ENCODE results near the gene KCNC2. TPM values are rescaled to one million over a fixed set of nuclear protein-coding genes. Genes with fewer than 3 reads are reported as not detected.
A peak's percentile ranks its signal among the peaks of the same experiment; 100 is the strongest.

The KCNC2 gene
- total RNA-seq, 3 donors from 2014 or later, result not detected

- DNase-seq, result no peak
- no peak overlapping the region for H3K4me3 Mint-ChIP-seq
Measured at GRCh38 chr12:75129275-75129674, 80.4 kb downstream of the KCNC2 start.

DNA sequence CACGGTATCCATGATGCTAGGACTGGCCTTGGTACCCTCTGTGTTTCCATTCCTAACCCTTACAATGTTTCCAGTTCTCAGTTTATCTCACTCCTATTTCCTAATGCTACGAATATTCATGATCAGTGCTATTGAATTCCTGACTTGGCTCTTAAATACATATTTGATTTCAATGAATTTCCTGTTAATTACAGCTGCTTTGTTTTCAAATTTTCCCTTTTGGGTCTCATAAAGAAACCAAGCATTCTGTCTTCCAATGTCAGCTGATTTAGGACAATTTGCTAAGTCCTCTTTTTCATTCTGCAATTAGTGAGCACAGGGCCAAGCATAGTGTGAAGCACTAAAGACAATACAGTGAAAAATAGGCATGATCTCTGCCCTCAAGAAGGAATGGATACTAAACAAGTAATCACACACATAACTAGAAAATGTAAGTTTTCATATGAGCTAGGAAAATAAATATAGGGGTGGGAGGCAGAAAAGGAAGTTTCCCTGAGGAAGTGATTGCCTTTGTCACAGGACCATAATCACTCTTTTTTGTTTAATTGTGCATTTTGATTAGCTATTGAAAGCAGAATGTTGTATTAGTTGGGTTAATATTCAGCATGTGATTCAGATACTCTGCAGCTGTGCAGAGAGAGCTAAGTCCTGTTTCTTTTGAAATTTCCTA, 88.5 kb downstream of the KCNC2 start:
- Mint-ChIP-seq H3K9me3 (no peaks in the 10 kb centered on the region), H3K36me3 (ENCODE audit: insufficient read depth) (no peaks in the 10 kb centered on the region), H3K4me1 (ENCODE audit: low read depth) (no peaks in the 10 kb centered on the region), H3K4me3 (no peak overlapping the region), H3K27me3 (ENCODE audit: low read depth) (no peaks in the 10 kb centered on the region)
- ATAC-seq, result no peak
- DNase-seq, result no peak

More at GRCh38 chr12:75129275-75129674, 80.4 kb downstream of the KCNC2 start:
- Mint-ChIP-seq H3K4me1 (ENCODE audit: low read depth) (no peaks in the 10 kb centered on the region), H3K36me3 (ENCODE audit: insufficient read depth) (no peaks in the 10 kb centered on the region), H3K27me3 (ENCODE audit: low read depth) (no peaks in the 10 kb centered on the region), H3K9me3 (no peaks in the 10 kb centered on the region)
- ATAC-seq, result no peak

DNA sequence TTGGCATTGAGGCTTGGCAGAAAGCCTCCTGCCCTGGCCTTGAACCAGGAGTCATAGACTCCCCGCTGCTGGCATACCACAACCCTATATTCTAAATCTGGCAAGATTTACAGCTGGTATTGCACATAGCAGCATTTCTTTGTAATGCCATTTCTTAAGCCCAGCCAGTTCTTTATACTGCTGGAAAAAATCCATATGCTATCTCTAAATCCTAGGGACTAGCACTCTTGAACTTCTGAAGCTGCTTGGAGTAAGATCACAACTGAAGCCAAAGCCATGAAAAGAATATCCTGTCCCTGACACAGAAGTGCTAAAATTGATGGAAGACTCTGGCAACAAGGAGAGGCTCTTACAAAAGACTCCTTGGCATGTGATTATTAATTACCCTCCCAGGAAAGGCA, 89.3 kb downstream of the KCNC2 start:
- Mint-ChIP-seq H3K4me1 (ENCODE audit: low read depth) (no peaks in the 10 kb centered on the region), H3K9me3 (no peaks in the 10 kb centered on the region), H3K4me3 (no peak overlapping the region), H3K27me3 (ENCODE audit: low read depth) (no peaks in the 10 kb centered on the region), H3K36me3 (ENCODE audit: insufficient read depth) (no peaks in the 10 kb centered on the region)
- no peak for ATAC-seq
- no peak for DNase-seq

GRCh38 chr12:75116646-75117198, 92.9 kb downstream of the KCNC2 start:
- Mint-ChIP-seq H3K9me3 (no peaks in the 10 kb centered on the region), H3K27me3 (ENCODE audit: low read depth) (no peaks in the 10 kb centered on the region), H3K36me3 (ENCODE audit: insufficient read depth) (no peaks in the 10 kb centered on the region), H3K4me3 (no peak overlapping the region), H3K4me1 (ENCODE audit: low read depth) (no peaks in the 10 kb centered on the region)
- ATAC-seq (no peak), DNase-seq (no peak)

DNA sequence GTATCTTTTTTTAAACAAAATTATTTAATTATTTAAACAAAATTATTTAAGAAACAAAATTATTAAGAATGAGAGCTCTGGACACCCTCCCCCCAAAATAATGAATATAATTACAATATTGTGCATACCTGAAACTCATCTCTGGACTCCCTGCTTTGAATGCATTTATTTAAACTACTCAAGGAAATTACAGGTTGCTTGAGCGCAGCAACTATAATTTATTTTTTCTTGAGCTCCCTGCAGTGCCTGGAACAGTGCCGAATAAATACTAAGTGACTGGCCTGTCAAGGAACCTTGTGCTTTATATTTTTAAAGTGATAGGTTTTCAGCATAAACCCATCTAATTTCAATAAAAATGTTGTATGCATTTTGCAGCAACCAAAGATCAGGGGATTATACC, 93.9 kb downstream of the KCNC2 start:
- no peaks in the 10 kb centered on the region for H3K27me3 Mint-ChIP-seq (ENCODE audit: low read depth)
- DNase-seq (no peak), ATAC-seq (no peak)
- no peak overlapping the region for H3K4me3 Mint-ChIP-seq
- H3K4me1 Mint-ChIP-seq (ENCODE audit: low read depth), result no peaks in the 10 kb centered on the region
- H3K9me3 Mint-ChIP-seq, result no peaks in the 10 kb centered on the region
- H3K36me3 Mint-ChIP-seq (ENCODE audit: insufficient read depth), result no peaks in the 10 kb centered on the region

GRCh38 chr12:75103822-75104221, 105.8 kb downstream of the KCNC2 start:
- no peak overlapping the region for H3K4me3 Mint-ChIP-seq
- H3K27me3 Mint-ChIP-seq (ENCODE audit: low read depth), result no peaks in the 10 kb centered on the region
- DNase-seq (no peak), ATAC-seq (no peak)
- H3K36me3 Mint-ChIP-seq (ENCODE audit: insufficient read depth), result no peaks in the 10 kb centered on the region
- H3K4me1 Mint-ChIP-seq (ENCODE audit: low read depth), result no peaks in the 10 kb centered on the region
- H3K9me3 Mint-ChIP-seq, result no peaks in the 10 kb centered on the region

DNA sequence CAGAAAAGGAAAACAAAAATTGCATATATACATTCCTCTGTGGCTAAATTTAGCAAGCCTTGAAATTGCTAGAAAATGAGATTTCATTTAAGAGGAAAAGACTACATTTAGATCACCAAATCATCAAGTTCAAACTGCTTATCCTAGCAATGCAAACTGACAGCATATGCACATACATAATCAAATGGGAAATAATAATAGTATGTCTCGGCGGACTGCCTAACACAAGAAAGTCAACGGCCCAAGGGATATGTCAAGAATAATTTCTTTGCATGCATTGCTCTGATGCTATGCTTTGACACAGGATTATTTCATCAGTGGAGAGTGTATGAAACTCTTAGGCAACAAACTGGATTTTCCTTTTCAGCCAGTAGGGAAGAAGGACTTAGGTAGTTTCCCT, 107.9 kb downstream of the KCNC2 start:
- no peak for ATAC-seq
- no peaks in the 10 kb centered on the region for H3K9me3 Mint-ChIP-seq
- no peaks in the 10 kb centered on the region for H3K36me3 Mint-ChIP-seq (ENCODE audit: insufficient read depth)
- no peaks in the 10 kb centered on the region for H3K27me3 Mint-ChIP-seq (ENCODE audit: low read depth)
- no peaks in the 10 kb centered on the region for H3K4me1 Mint-ChIP-seq (ENCODE audit: low read depth)
- H3K4me3 Mint-ChIP-seq, result no peak overlapping the region
- no peak for DNase-seq

DNA sequence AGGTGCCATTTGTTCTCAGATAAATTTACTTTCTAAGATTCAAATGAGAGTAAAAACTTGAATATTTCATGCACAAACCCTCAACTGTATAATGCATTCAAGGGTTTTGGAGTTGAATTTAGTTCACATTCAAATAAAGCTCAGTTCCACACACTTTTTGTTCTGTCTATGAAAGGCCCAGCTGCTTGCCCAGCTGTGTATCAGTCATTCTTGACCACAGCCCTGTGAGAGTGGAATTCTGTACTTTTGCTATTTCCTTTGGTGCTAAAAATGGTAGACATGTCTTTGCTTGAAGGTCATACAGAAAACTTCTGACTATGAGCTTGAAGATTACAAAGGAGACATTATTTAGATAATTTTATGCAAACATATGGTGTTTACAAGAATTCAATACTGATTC, 110.4 kb downstream of the KCNC2 start:
- Mint-ChIP-seq H3K4me1 (ENCODE audit: low read depth) (no peaks in the 10 kb centered on the region), H3K4me3 (no peak overlapping the region), H3K9me3 (no peaks in the 10 kb centered on the region), H3K27me3 (ENCODE audit: low read depth) (no peaks in the 10 kb centered on the region), H3K36me3 (ENCODE audit: insufficient read depth) (no peaks in the 10 kb centered on the region)
- ATAC-seq (no peak), DNase-seq (no peak)

- H3K4me3 Mint-ChIP-seq, result no peak overlapping the region
- peak in 1 of 2 donors; percentile 32 for ATAC-seq
- no peaks in the 10 kb centered on the region for H3K4me1 Mint-ChIP-seq (ENCODE audit: low read depth)
- H3K9me3 Mint-ChIP-seq, result no peaks in the 10 kb centered on the region
- no peak for DNase-seq
- H3K36me3 Mint-ChIP-seq (ENCODE audit: insufficient read depth), result no peaks in the 10 kb centered on the region
- no peaks in the 10 kb centered on the region for H3K27me3 Mint-ChIP-seq (ENCODE audit: low read depth)
Measured at GRCh38 chr12:75097003-75097402, 112.6 kb downstream of the KCNC2 start.

GRCh38 chr12:75087654-75088053, 122.0 kb downstream of the KCNC2 start:
- Mint-ChIP-seq H3K36me3 (ENCODE audit: insufficient read depth) (no peaks in the 10 kb centered on the region), H3K4me3 (no peak overlapping the region), H3K27me3 (ENCODE audit: low read depth) (no peaks in the 10 kb centered on the region), H3K4me1 (ENCODE audit: low read depth) (no peaks in the 10 kb centered on the region), H3K9me3 (no peaks in the 10 kb centered on the region)
- DNase-seq, result no peak
- ATAC-seq, result no peak

- no peak for ATAC-seq
- Mint-ChIP-seq H3K4me3 (no peak overlapping the region), H3K9me3 (no peaks in the 10 kb centered on the region), H3K27me3 (ENCODE audit: low read depth) (no peaks in the 10 kb centered on the region), H3K36me3 (ENCODE audit: insufficient read depth) (no peaks in the 10 kb centered on the region), H3K4me1 (ENCODE audit: low read depth) (no peaks in the 10 kb centered on the region)
- no peak for DNase-seq
Measured at GRCh38 chr12:75086091-75087038, 123.3 kb downstream of the KCNC2 start.

DNA sequence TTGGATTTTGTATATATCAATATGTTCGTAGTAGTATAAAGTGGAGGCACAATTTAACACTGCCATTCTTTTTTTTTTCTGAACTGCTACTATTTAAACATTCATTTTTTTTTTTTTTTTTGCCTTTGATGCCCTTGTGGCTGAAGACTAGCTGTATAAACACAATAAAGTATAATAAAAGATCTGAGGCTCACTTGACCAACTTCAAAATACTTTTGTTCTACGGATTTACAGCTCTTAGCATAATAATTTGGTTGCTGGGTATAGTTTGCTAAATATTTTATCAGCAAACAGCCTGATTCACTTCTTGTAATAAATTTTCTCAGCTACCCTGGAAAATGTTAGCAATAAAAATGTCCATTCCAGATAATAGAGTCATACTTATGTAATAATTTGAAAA, 128.3 kb downstream of the KCNC2 start:
- H3K36me3 Mint-ChIP-seq (ENCODE audit: insufficient read depth), result no peaks in the 10 kb centered on the region
- no peaks in the 10 kb centered on the region for H3K4me1 Mint-ChIP-seq (ENCODE audit: low read depth)
- no peak for ATAC-seq
- no peak for DNase-seq
- H3K27me3 Mint-ChIP-seq (ENCODE audit: low read depth), result no peaks in the 10 kb centered on the region
- H3K9me3 Mint-ChIP-seq, result no peaks in the 10 kb centered on the region
- no peak overlapping the region for H3K4me3 Mint-ChIP-seq

DNA sequence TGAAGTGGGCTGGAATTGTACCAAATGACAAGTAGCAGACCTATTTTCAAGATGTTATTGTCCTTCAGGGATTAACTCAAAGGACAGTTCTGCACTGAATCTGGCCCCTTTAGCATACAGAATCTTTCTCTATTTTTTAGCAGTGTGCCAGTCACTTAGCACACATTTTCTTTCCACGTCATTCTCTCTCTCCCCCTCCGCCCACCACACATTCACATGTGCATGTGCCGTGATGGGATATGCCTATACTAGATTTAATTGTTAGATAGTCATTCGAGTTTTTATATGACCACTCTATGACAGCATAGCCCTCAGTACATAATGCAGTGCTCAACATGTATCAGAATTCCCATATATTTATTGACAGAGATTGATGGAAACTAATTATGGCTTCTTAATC, 129.1 kb downstream of the KCNC2 start:
- DNase-seq (no peak), ATAC-seq (no peak)
- no peaks in the 10 kb centered on the region for H3K9me3 Mint-ChIP-seq
- H3K27me3 Mint-ChIP-seq (ENCODE audit: low read depth), result no peaks in the 10 kb centered on the region
- H3K36me3 Mint-ChIP-seq (ENCODE audit: insufficient read depth), result no peaks in the 10 kb centered on the region
- no peaks in the 10 kb centered on the region for H3K4me1 Mint-ChIP-seq (ENCODE audit: low read depth)
- no peak overlapping the region for H3K4me3 Mint-ChIP-seq

DNA sequence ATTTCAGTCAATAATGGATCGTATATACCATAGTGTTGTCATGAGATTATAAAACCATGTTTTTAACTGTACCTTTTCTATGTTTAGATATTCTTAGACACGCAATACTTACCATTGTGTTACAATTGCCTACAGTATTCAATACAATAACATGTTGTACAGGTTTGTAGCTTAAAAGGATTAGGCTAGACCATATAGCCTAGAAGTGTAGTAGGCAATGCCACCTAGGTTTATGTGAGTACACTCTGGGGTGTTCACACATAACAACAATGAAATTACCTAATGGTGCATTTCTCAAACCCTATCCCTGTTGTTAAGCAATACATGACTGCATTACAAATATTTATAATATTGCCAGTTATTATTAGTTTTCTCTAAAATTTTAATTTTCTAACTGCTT, 144.2 kb downstream of the KCNC2 start:
- DNase-seq (no peak), ATAC-seq (no peak)
- H3K27me3 Mint-ChIP-seq (ENCODE audit: low read depth), result no peaks in the 10 kb centered on the region
- H3K4me1 Mint-ChIP-seq (ENCODE audit: low read depth), result no peaks in the 10 kb centered on the region
- no peaks in the 10 kb centered on the region for H3K36me3 Mint-ChIP-seq (ENCODE audit: insufficient read depth)
- H3K9me3 Mint-ChIP-seq, result no peaks in the 10 kb centered on the region
- H3K4me3 Mint-ChIP-seq, result no peak overlapping the region

- Mint-ChIP-seq H3K36me3 (ENCODE audit: insufficient read depth) (no peaks in the 10 kb centered on the region), H3K9me3 (no peaks in the 10 kb centered on the region), H3K4me1 (ENCODE audit: low read depth) (no peaks in the 10 kb centered on the region), H3K4me3 (no peak overlapping the region), H3K27me3 (ENCODE audit: low read depth) (no peaks in the 10 kb centered on the region)
- ATAC-seq (no peak), DNase-seq (no peak)
Measured at GRCh38 chr12:75062691-75063090, 146.9 kb downstream of the KCNC2 start.

Data from activated T-cell treated with anti-CD3 and anti-CD28 coated beads, Interleukin-2, amount 50 U/mL, for 4 hours (primary cell).